Measurements from ENCODE around the gene GRIN3B.

The GRIN3B gene

GRCh38 chr19:986083-986482 lies 14.1 kb upstream of the GRIN3B start:
- H3K27me3 ChIP-seq (ENCODE audit: low read depth, low read length), result no peaks in the 10 kb centered on the region
- H2AFZ ChIP-seq (ENCODE audit: low read depth, low read length), result no peak overlapping the region
- no peaks in the 10 kb centered on the region for H4K20me1 ChIP-seq (ENCODE audit: insufficient read depth, low read length)
- TF ChIP-seq EZH2phosphoT487 (IDR thresholded peaks at IDR 0.05; ENCODE audit: low read depth), result no peak
- TF ChIP-seq, protein P1, sequence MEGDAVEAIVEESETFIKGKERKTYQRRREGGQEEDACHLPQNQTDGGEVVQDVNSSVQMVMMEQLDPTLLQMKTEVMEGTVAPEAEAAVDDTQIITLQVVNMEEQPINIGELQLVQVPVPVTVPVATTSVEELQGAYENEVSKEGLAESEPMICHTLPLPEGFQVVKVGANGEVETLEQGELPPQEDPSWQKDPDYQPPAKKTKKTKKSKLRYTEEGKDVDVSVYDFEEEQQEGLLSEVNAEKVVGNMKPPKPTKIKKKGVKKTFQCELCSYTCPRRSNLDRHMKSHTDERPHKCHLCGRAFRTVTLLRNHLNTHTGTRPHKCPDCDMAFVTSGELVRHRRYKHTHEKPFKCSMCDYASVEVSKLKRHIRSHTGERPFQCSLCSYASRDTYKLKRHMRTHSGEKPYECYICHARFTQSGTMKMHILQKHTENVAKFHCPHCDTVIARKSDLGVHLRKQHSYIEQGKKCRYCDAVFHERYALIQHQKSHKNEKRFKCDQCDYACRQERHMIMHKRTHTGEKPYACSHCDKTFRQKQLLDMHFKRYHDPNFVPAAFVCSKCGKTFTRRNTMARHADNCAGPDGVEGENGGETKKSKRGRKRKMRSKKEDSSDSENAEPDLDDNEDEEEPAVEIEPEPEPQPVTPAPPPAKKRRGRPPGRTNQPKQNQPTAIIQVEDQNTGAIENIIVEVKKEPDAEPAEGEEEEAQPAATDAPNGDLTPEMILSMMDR (IDR thresholded peaks at IDR 0.05; ENCODE audit: low read depth, low read length), result no peak
- peaks cover 16% of the 10 kb centered on the region for H3K79me2 ChIP-seq (ENCODE audit: low read length)
- H3K27ac ChIP-seq (ENCODE audit: low read length), result no peak overlapping the region
- H3K4me3 ChIP-seq (ENCODE audit: low read length), result no peak overlapping the region
- no peaks in the 10 kb centered on the region for H3K9me3 ChIP-seq (ENCODE audit: insufficient read depth, low read length)
- H3K4me1 ChIP-seq (ENCODE audit: low read length), result peaks cover 20% of the 10 kb centered on the region
- no peak overlapping the region for H3K4me2 ChIP-seq (ENCODE audit: low read length)
- H3K36me3 ChIP-seq (replicated peaks; ENCODE audit: low read depth, low read length), result peaks cover 24% of the 10 kb centered on the region
- H3K9ac ChIP-seq (ENCODE audit: low read length), result no peak overlapping the region

DNA sequence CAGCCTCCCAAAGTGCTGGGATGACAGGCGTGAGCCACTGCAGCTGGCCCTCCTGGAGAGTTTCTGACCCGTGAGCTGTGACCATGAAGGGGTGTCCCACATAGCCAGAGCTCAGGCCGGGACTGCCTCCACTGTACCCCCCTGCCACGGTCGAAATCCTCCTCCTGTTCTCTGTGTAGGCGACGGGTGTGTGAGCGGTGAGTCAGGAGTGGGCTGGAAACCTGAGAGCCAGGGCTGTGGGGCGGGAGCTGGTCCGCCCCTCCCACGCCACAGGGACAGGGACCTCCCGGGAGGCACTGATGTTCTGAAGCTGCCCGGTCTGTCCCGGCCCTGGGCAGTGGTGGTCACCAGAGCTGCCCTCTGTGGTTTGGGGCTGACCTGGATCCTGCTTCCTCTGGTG lies 12.1 kb upstream of the GRIN3B start:
- Histone ChIP-seq H3K4me2 (ENCODE audit: low read length) (no peak overlapping the region), H2AFZ (ENCODE audit: low read depth, low read length) (no peak overlapping the region), H4K20me1 (ENCODE audit: insufficient read depth, low read length) (no peaks in the 10 kb centered on the region), H3K4me1 (ENCODE audit: low read length) (peaks cover 17% of the 10 kb centered on the region), H3K9me3 (ENCODE audit: insufficient read depth, low read length) (no peaks in the 10 kb centered on the region), H3K27me3 (ENCODE audit: low read depth, low read length) (no peaks in the 10 kb centered on the region), H3K9ac (ENCODE audit: low read length) (no peak overlapping the region), H3K36me3 (replicated peaks; ENCODE audit: low read depth, low read length) (peaks cover 34% of the 10 kb centered on the region), H3K27ac (ENCODE audit: low read length) (no peak overlapping the region), H3K4me3 (ENCODE audit: low read length) (no peak overlapping the region), H3K79me2 (ENCODE audit: low read length) (peaks cover 16% of the 10 kb centered on the region)
- no peak for TF ChIP-seq EZH2phosphoT487 (IDR thresholded peaks at IDR 0.05; ENCODE audit: low read depth)
- TF ChIP-seq, protein P1 (IDR thresholded peaks at IDR 0.05; ENCODE audit: low read depth, low read length), result no peak

DNA sequence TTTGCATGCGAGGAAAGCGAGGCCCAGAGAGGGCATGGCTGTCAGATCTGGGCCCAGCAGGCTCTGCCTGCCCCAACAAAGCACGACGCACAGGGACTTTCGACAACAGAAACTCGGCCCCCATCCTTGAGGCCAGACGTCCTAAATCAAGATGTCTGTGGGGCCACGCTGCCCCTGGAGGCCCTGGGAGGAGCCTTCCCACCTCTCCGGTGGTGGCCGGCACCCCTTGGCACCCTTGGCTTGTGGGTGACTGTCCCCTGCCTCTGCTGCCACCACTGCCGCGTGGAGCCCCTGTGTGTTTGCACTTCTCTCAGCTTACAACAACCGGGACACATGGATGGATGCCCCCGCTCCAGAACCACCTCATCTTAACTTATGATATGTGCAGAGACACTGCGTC lies 11.7 kb upstream of the GRIN3B start:
- peaks cover 13% of the 10 kb centered on the region for H3K4me1 ChIP-seq (ENCODE audit: low read length)
- H4K20me1 ChIP-seq (ENCODE audit: insufficient read depth, low read length), result no peaks in the 10 kb centered on the region
- H3K36me3 ChIP-seq (replicated peaks; ENCODE audit: low read depth, low read length), result peaks cover 34% of the 10 kb centered on the region

DNA sequence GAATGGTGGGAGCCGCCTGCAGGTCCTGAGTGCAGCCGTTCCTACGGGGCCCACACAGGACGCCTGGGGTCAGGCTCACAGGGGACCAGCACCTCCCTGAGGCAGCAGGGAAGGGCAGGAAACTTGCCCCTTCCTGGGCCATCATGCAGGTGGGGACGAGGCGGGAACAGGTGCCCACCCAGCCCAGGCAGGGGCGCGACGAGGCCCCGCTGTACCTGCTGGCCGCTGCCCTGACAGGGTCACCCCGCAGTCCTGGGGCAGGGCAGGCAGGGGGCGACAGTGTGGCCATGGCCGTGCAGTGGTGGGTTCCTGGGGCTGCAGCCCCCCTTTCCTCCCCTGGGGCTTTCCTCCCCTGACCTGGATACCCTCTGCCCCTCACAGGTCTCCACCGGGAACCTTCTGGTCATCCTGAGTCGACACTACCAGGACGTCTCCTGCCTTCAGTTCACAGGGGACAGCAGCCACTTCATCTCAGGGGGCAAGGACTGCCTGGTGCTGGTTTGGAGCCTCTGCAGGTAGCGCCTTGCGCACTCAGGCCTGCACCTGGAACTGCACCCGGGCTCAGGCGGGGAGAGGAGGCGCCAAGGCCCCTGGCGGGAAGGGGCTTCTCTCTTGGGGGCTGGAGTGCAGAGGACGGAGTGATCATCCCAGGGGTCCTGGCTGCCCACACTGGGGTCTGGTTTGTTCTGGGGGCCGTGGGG lies 10.7 kb upstream of the GRIN3B start:
- no peaks in the 10 kb centered on the region for H3K9me3 ChIP-seq (ENCODE audit: insufficient read depth, low read length)
- no peaks in the 10 kb centered on the region for H3K27me3 ChIP-seq (ENCODE audit: low read depth, low read length)
- H4K20me1 ChIP-seq (ENCODE audit: insufficient read depth, low read length), result no peaks in the 10 kb centered on the region
- H3K9ac ChIP-seq (ENCODE audit: low read length), result no peak overlapping the region
- H3K27ac ChIP-seq (ENCODE audit: low read length), result no peak overlapping the region
- no peak overlapping the region for H2AFZ ChIP-seq (ENCODE audit: low read depth, low read length)
- no peak overlapping the region for H3K4me2 ChIP-seq (ENCODE audit: low read length)
- peaks cover 44% of the 10 kb centered on the region for H3K36me3 ChIP-seq (replicated peaks; ENCODE audit: low read depth, low read length)
- peaks cover 13% of the 10 kb centered on the region for H3K79me2 ChIP-seq (ENCODE audit: low read length)
- H3K4me3 ChIP-seq (ENCODE audit: low read length), result no peak overlapping the region
- H3K4me1 ChIP-seq (ENCODE audit: low read length), result peaks cover 8% of the 10 kb centered on the region; the same call in 1 of the 2 replicates
- TF ChIP-seq EZH2phosphoT487 (IDR thresholded peaks at IDR 0.05; ENCODE audit: low read depth), result no peak
- TF ChIP-seq, protein P1 (IDR thresholded peaks at IDR 0.05; ENCODE audit: low read depth, low read length), result peak; percentile 37

More for the DNA sequence above, 11.7 kb upstream of the GRIN3B start:
- H3K9ac ChIP-seq (ENCODE audit: low read length), result no peak overlapping the region
- no peak overlapping the region for H2AFZ ChIP-seq (ENCODE audit: low read depth, low read length)
- H3K4me2 ChIP-seq (ENCODE audit: low read length), result no peak overlapping the region
- H3K4me3 ChIP-seq (ENCODE audit: low read length), result no peak overlapping the region
- TF ChIP-seq EZH2phosphoT487 (IDR thresholded peaks at IDR 0.05; ENCODE audit: low read depth), result no peak
- TF ChIP-seq, protein P1 (IDR thresholded peaks at IDR 0.05; ENCODE audit: low read depth, low read length), result no peak
- H3K27ac ChIP-seq (ENCODE audit: low read length), result no peak overlapping the region
- no peaks in the 10 kb centered on the region for H3K9me3 ChIP-seq (ENCODE audit: insufficient read depth, low read length)
- peaks cover 16% of the 10 kb centered on the region for H3K79me2 ChIP-seq (ENCODE audit: low read length)
- H3K27me3 ChIP-seq (ENCODE audit: low read depth, low read length), result no peaks in the 10 kb centered on the region

Data from OCI-LY3 (cell line).